Measurements from ENCODE around the gene ACAP3. TPM values are rescaled to one million over a fixed set of nuclear protein-coding genes. Genes with fewer than 3 reads are reported as not detected.
A peak's percentile ranks its signal among the peaks of the same experiment; 100 is the strongest.
"Not testable (repeated sequence)": the region's sequence is repeated elsewhere in the genome, so short reads cannot be mapped to it uniquely, and the experiment has no call there.

The ACAP3 gene
- total and polyA plus RNA-seq, 2 of the 4 experiments (the other 2 are of a cell fraction): 13.3 to 58.2 TPM

GRCh38 chr1:1248009-1248913 lies 59.5 kb downstream of the ACAP3 start:
- H2BK15ac ChIP-seq (ENCODE audit: low read depth, low read length); DNase-seq; intact Hi-C loops (cut with micrococcal nuclease); CTCF ChIA-PET; in situ Hi-C loops (cut with MboI; ENCODE audit: low sequenced_read_pairs); BruUV-seq (replicated peaks); H3K79me1 ChIP-seq (ENCODE audit: low read depth in 1 of 2, low read length in 2 of 2); H2AK9ac ChIP-seq (replicated peaks; ENCODE audit: low read depth, low read length, poor library complexity); H3K27me3 ChIP-seq (ENCODE audit: control insufficient read depth, insufficient read depth, low read length); H3K56ac ChIP-seq (ENCODE audit: extremely low read depth, insufficient read depth, low read length); H4K8ac ChIP-seq (ENCODE audit: low read depth in 2 of 2, low read length in 2 of 2); dilution Hi-C loops (cut with HindIII; ENCODE audit: low sequenced_read_pairs, unreplicated experiment); H3K4ac ChIP-seq (ENCODE audit: low read depth, low read length); POLR2A ChIA-PET (ENCODE audit: unreplicated experiment); H2BK120ac ChIP-seq (ENCODE audit: low read depth, low read length); H3K9me3 ChIP-seq (ENCODE audit: control insufficient read depth, insufficient read depth, low read length); H3K4me3 ChIP-seq (ENCODE audit: insufficient read depth, low read depth, low read length); H4K91ac ChIP-seq (ENCODE audit: insufficient read depth, low read depth, low read length); H3K4me2 ChIP-seq (ENCODE audit: low read depth, low read length); H4K5ac ChIP-seq (ENCODE audit: low read depth, low read length); ATAC-seq (ENCODE audit: low read depth); H3K23ac ChIP-seq (ENCODE audit: low read depth, low read length); H2BK5ac ChIP-seq (ENCODE audit: low read depth, low read length, poor library complexity, severe bottlenecking); H2AFZ ChIP-seq (replicated peaks; ENCODE audit: low read length, poor library complexity); H3K27ac ChIP-seq (ENCODE audit: insufficient read depth, low read length); H2BK20ac ChIP-seq (ENCODE audit: low read depth, low read length); H3K14ac ChIP-seq (replicated peaks; ENCODE audit: low read depth, low read length); H3K9ac ChIP-seq (ENCODE audit: low read depth, low read length); H3K9me1 ChIP-seq (ENCODE audit: insufficient read depth, low read length); H4K20me1 ChIP-seq (ENCODE audit: insufficient read depth, low read length); H3K18ac ChIP-seq (ENCODE audit: low read depth, low read length): not testable (repeated sequence)
- WGBS, 2 experiments (ENCODE audit: extremely low coverage in 2 of 2, insufficient read length in 1 of 2): 100% methylated on average over 1 of the region's 21 CpGs; no CpG with 5 or more reads in 1 of the 2 experiments
- H3K36me3 ChIP-seq (ENCODE audit: control insufficient read depth, insufficient read depth, low read length): peaks cover 18% of the 10 kb centered on the region
- 0 out of 2 replicates have a peak overlapping the region, but pooled peaks have one; percentile 3 for H2AK5ac ChIP-seq (ENCODE audit: low read depth, low read length)
- peaks cover 13% of the 10 kb centered on the region for H3K4me1 ChIP-seq (ENCODE audit: control insufficient read depth, insufficient read depth, low read length)
